Common myeloid progenitor, CD34-positive (primary cell): ENCODE data around the gene SUSD6.

Experiments used
- CTCF ChIA-PET: fragments of 350-600 bp; sonication (Branson Sonifier 250); formaldehyde crosslinking; loops from one replicate; lab custom pipeline; 2021; ENCODE audit warnings: antibody characterized with exemption; lab: Charles Lee
- POLR2A ChIA-PET: fragments of 350-600 bp; sonication (Branson Sonifier 250); formaldehyde crosslinking; loops from one replicate; lab custom pipeline; 2021; ENCODE audit warnings: antibody characterized with exemption; lab: Charles Lee
- DNase-seq, 3 donors: peaks; one replicate each; pipeline versions ENCODE4 v3.0.0 to v3.0.0-alpha.2; 2013
- H3K27ac ChIP-seq, 2 experiments: 1 replicate in 1 of 2; 2 replicates in 1 of 2; pipeline ENCODE4 v1.7.0; 2013; ENCODE audit warnings: inconsistent platforms in 2 of 2, low read length in 2 of 2, mild to moderate bottlenecking in 2 of 2, low read depth in 1 of 2, moderate library complexity in 1 of 2; ENCODE audit not compliant: severe bottlenecking in 2 of 2, insufficient read depth in 1 of 2, poor library complexity in 1 of 2
- H3K27me3 ChIP-seq, 5 experiments: replicated peaks in 2 of 5; 1 replicate in 3 of 5; 2 replicates in 2 of 5; pipeline versions ENCODE4 v1.6.1 to v1.7.0; 2013; ENCODE audit warnings: low read length in 4 of 5, mild to moderate bottlenecking in 2 of 5, moderate library complexity in 2 of 5, inconsistent platforms in 1 of 5; ENCODE audit not compliant: insufficient read depth in 5 of 5, control insufficient read depth in 4 of 5
- H3K36me3 ChIP-seq, 4 experiments: 1 replicate in 2 of 4; 2 replicates in 2 of 4; pipeline versions ENCODE4 v1.6.1 to v1.7.0; 2013; ENCODE audit warnings: low read length in 3 of 4, control low read depth in 1 of 4, mild to moderate bottlenecking in 1 of 4; ENCODE audit not compliant: control insufficient read depth in 4 of 4, insufficient read depth in 4 of 4
- H3K4me1 ChIP-seq, 4 experiments: 1 replicate in 3 of 4; 2 replicates in 1 of 4; pipeline versions ENCODE4 v1.6.1 to v1.7.1; 2013; ENCODE audit warnings: low read length in 3 of 4, mild to moderate bottlenecking in 3 of 4, control low read depth in 1 of 4, inconsistent platforms in 1 of 4, moderate library complexity in 1 of 4; ENCODE audit not compliant: control insufficient read depth in 4 of 4, insufficient read depth in 4 of 4; ENCODE audit errors: control extremely low read depth in 1 of 4
- H3K4me3 ChIP-seq, 7 experiments: 1 replicate in 4 of 7; 2 replicates in 3 of 7; pipeline versions ENCODE4 v1.5.1 to v1.7.0; 2013; ENCODE audit warnings: mild to moderate bottlenecking in 7 of 7, low read length in 6 of 7, moderate library complexity in 6 of 7, inconsistent platforms in 2 of 7, low read depth in 2 of 7, control low read depth in 1 of 7; ENCODE audit not compliant: insufficient read depth in 4 of 7, control insufficient read depth in 1 of 7; ENCODE audit errors: extremely low read depth in 1 of 7
- H3K9me3 ChIP-seq, 5 experiments: 1 replicate in 4 of 5; 2 replicates in 1 of 5; pipeline versions ENCODE4 v1.6.1 to v1.7.1; 2013; ENCODE audit warnings: low read length in 4 of 5, mild to moderate bottlenecking in 2 of 5, inconsistent platforms in 1 of 5, low read depth in 1 of 5, moderate library complexity in 1 of 5; ENCODE audit not compliant: control insufficient read depth in 4 of 5, insufficient read depth in 2 of 5; ENCODE audit errors: control extremely low read depth in 1 of 5
- WGBS: methylation state at CpG from one replicate; pipeline ENCODE4 v1.1.5; 2013; ENCODE audit not compliant: insufficient coverage; 5-methylcytosine and 5-hydroxymethylcytosine counted together

Gene SUSD6

GRCh38 chr14:69612014-69612782 is 802 bp downstream of the SUSD6 start:
- CTCF ChIA-PET, result interaction anchor here (0.7 to 10.4 kb wide), 10 partner anchors 11 to 116 kb away, joined by 3 to 83 read pairs (median 4); no protein-coding TSS in a partner anchor

GRCh38 chr14:69612783-69613130 is 1.4 kb downstream of the SUSD6 start:
- WGBS, result no CpG with 5 or more reads among the region's 2 CpGs
- no peak for DNase-seq
- peak overlapping the region in 6 of 7 experiments; percentile 45 to 87 (median 77) for H3K4me3 ChIP-seq
- POLR2A ChIA-PET, result interaction anchor here (1.0 kb wide), 1 partner anchor 13 kb away, joined by 3 read pairs; no protein-coding TSS in a partner anchor
- CTCF ChIA-PET, result interaction anchor here (0.7 to 1.6 kb wide), 7 partner anchors 11 to 107 kb away, joined by 3 to 6 read pairs (median 4); no protein-coding TSS in a partner anchor
- H3K9me3 ChIP-seq, result no peaks in the 10 kb centered on the region
- H3K27me3 ChIP-seq, result no peaks in the 10 kb centered on the region
- peak overlapping the region; percentile 78 to 90 for H3K27ac ChIP-seq
- H3K4me1 ChIP-seq, result peaks cover 42 to 72% (median 67%) of the 10 kb centered on the region in 4 experiments
- H3K36me3 ChIP-seq, result peaks cover 0 to 6% (median 2%) of the 10 kb centered on the region in 4 experiments

More at GRCh38 chr14:69612014-69612782, 802 bp downstream of the SUSD6 start:
- Histone ChIP-seq H3K9me3 (no peaks in the 10 kb centered on the region), H3K4me3 (peak overlapping the region; percentile 45 to 87 (median 76)), H3K4me1 (peaks cover 38 to 66% (median 62%) of the 10 kb centered on the region in 4 experiments), H3K36me3 (peaks cover 0 to 6% (median 2%) of the 10 kb centered on the region in 4 experiments), H3K27ac (peak overlapping the region; percentile 78 to 90), H3K27me3 (no peaks in the 10 kb centered on the region)
- POLR2A ChIA-PET, result interaction anchor here (1.0 to 1.5 kb wide), 2 partner anchors 13 to 91 kb away, joined by 3 read pairs; no protein-coding TSS in a partner anchor
- peak in 1 of 3 donors; percentile 50 for DNase-seq
- WGBS, result 1% methylated on average over 28 of the region's 47 CpGs

GRCh38 chr14:69613312-69614073 is 2.1 kb downstream of the SUSD6 start:
- peak overlapping the region; percentile 78 to 90 for H3K27ac ChIP-seq
- ChIA-PET CTCF (interaction anchor here (1.4 to 1.6 kb wide), 3 partner anchors 35 to 107 kb away, joined by 4 to 6 read pairs (median 4); no protein-coding TSS in a partner anchor), POLR2A (no interaction called here)
- H3K36me3 ChIP-seq, result peaks cover 0 to 6% (median 2%) of the 10 kb centered on the region in 4 experiments
- WGBS, result 100% methylated on average over 2 of the region's 4 CpGs
- H3K27me3 ChIP-seq, result no peaks in the 10 kb centered on the region
- H3K4me3 ChIP-seq, result peak overlapping the region in 6 of 7 experiments; percentile 14 to 87 (median 74)
- DNase-seq, result no peak
- H3K9me3 ChIP-seq, result no peaks in the 10 kb centered on the region
- peaks cover 49 to 79% (median 75%) of the 10 kb centered on the region in 4 experiments for H3K4me1 ChIP-seq

- peaks cover 0 to 6% (median 2%) of the 10 kb centered on the region in 4 experiments for H3K36me3 ChIP-seq
- DNase-seq, result peak; percentile 75 to 93 (median 89)
- WGBS, result no CpG with 5 or more reads among the region's 2 CpGs
- H3K27me3 ChIP-seq, result no peaks in the 10 kb centered on the region
- H3K27ac ChIP-seq, result peak overlapping the region in 1 of 2 experiments; percentile 87
- peak overlapping the region in 3 of 7 experiments; percentile 7 to 55 (median 11) for H3K4me3 ChIP-seq
- POLR2A ChIA-PET, result no interaction called here
- CTCF ChIA-PET, result interaction anchor here (1.0 to 1.7 kb wide), 5 partner anchors 9 to 89 kb away, joined by 3 to 8 read pairs (median 4); no protein-coding TSS in a partner anchor
- peaks cover 50 to 89% (median 85%) of the 10 kb centered on the region in 4 experiments for H3K4me1 ChIP-seq
- no peaks in the 10 kb centered on the region for H3K9me3 ChIP-seq
Observed at GRCh38 chr14:69614592-69614991, 3.2 kb downstream of the SUSD6 start.

GRCh38 chr14:69615121-69615495 is 3.7 kb downstream of the SUSD6 start:
- Histone ChIP-seq H3K9me3 (no peaks in the 10 kb centered on the region), H3K4me3 (peak overlapping the region in 5 of 7 experiments; percentile 43 to 62 (median 52)), H3K27ac (peak overlapping the region; percentile 59 to 87), H3K36me3 (peaks cover 0 to 6% (median 3%) of the 10 kb centered on the region in 4 experiments), H3K4me1 (peaks cover 53 to 90% (median 87%) of the 10 kb centered on the region in 4 experiments), H3K27me3 (no peaks in the 10 kb centered on the region)
- WGBS, result 79% methylated on average over 3 of the region's 5 CpGs
- DNase-seq, result no peak
- ChIA-PET CTCF (interaction anchor here (1.0 to 1.7 kb wide), 5 partner anchors 9 to 88 kb away, joined by 3 to 8 read pairs (median 4); no protein-coding TSS in a partner anchor), POLR2A (interaction anchor here (1.0 kb wide), 1 partner anchor 10 kb away, joined by 3 read pairs; no protein-coding TSS in a partner anchor)

- POLR2A ChIA-PET, result interaction anchor here (0.7 to 1.6 kb wide), 4 partner anchors 10 to 153 kb away, joined by 3 to 6 read pairs (median 3); no protein-coding TSS in a partner anchor
- Histone ChIP-seq H3K27ac (peak overlapping the region; percentile 59 to 87), H3K36me3 (peaks cover 0 to 6% (median 3%) of the 10 kb centered on the region in 4 experiments), H3K9me3 (no peaks in the 10 kb centered on the region), H3K4me3 (peak overlapping the region in 6 of 7 experiments; percentile 1 to 62 (median 49)), H3K27me3 (no peaks in the 10 kb centered on the region), H3K4me1 (peaks cover 52 to 90% (median 87%) of the 10 kb centered on the region in 4 experiments)
- CTCF ChIA-PET, result interaction anchor here (1.0 to 1.9 kb wide), 5 partner anchors 13 to 88 kb away, joined by 3 to 8 read pairs (median 4); no protein-coding TSS in a partner anchor
- WGBS, result 13% methylated on average over 6 of the region's 9 CpGs
- DNase-seq, result peak; percentile 72 to 89 (median 88)
Observed at GRCh38 chr14:69615496-69616407, 4.4 kb downstream of the SUSD6 start.
